ENCODE measurements around the gene DNAJA1. TPM values are rescaled to one million over a fixed set of nuclear protein-coding genes. Genes with fewer than 3 reads are reported as not detected.

Gene DNAJA1
- total RNA-seq, 2 donors from 2014 or later = 139 to 172 TPM

DNA sequence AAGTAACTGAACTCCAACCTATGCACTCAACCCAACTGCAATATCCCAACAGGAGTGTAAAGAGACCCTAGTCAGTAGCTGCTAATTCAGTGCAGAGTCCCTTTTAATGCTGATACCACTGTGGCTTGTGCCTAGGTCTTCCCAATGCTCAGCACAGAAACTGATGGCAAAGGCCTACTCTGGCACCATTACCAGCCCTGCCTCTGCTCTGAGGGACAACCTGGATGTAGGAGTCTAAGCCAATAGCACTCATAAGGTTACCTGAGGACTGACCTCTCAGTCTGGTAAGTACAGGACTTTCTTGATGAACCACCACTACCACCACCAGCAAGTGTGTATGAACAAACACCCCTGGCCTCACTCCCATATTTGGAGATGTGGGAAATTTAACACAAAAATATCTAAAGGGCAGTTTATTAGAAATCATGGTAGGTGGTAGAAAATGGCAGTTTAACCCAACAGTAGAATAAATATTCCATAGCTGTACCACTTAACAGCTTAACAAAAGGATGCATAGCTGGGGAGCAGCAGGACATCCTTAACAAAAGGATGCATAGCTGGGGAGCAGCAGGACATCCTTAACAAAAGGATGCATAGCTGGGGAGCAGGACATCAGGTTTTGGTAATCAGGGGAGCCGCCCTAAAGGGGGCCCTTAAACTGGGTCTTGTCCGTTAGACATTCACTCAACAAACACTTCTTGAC, 11.0 kb upstream of the DNAJA1 start:
- Histone ChIP-seq H3K9ac (ENCODE audit: extremely low read depth, low read length, poor library complexity, severe bottlenecking) (no peak overlapping the region), H3K4me3 (ENCODE audit: low read length) (no peak overlapping the region), H3K27me3 (ENCODE audit: control insufficient read depth, insufficient read depth, low read length, poor library complexity, severe bottlenecking) (peaks cover 6% of the 10 kb centered on the region), H3K9me3 (ENCODE audit: control insufficient read depth, low read length) (no peaks in the 10 kb centered on the region), H3K36me3 (ENCODE audit: control insufficient read depth, insufficient read depth, low read length) (no peaks in the 10 kb centered on the region), H3K27ac (ENCODE audit: low read depth, low read length) (no peak overlapping the region), H3K4me1 (ENCODE audit: control insufficient read depth, insufficient read depth, low read length) (no peaks in the 10 kb centered on the region)
- TF ChIP-seq, protein P1, sequence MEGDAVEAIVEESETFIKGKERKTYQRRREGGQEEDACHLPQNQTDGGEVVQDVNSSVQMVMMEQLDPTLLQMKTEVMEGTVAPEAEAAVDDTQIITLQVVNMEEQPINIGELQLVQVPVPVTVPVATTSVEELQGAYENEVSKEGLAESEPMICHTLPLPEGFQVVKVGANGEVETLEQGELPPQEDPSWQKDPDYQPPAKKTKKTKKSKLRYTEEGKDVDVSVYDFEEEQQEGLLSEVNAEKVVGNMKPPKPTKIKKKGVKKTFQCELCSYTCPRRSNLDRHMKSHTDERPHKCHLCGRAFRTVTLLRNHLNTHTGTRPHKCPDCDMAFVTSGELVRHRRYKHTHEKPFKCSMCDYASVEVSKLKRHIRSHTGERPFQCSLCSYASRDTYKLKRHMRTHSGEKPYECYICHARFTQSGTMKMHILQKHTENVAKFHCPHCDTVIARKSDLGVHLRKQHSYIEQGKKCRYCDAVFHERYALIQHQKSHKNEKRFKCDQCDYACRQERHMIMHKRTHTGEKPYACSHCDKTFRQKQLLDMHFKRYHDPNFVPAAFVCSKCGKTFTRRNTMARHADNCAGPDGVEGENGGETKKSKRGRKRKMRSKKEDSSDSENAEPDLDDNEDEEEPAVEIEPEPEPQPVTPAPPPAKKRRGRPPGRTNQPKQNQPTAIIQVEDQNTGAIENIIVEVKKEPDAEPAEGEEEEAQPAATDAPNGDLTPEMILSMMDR (conservative IDR thresholded peaks at IDR 0.05) = no peak
- no peak for DNase-seq
- Mint-ChIP-seq H3K4me3 (no peak overlapping the region), H3K9me3 (no peaks in the 10 kb centered on the region), H3K36me3 (ENCODE audit: low read depth) (peaks cover 16% of the 10 kb centered on the region), H3K27me3 (ENCODE audit: insufficient read depth) (peaks cover 3% of the 10 kb centered on the region), H3K27ac (no peak overlapping the region), H3K4me1 (no peaks in the 10 kb centered on the region)
- 84 to 92% methylated on average over 2 of the region's 2 CpGs for WGBS, 2 experiments (ENCODE audit: insufficient coverage in 1 of 2, insufficient read length in 1 of 2)

DNA sequence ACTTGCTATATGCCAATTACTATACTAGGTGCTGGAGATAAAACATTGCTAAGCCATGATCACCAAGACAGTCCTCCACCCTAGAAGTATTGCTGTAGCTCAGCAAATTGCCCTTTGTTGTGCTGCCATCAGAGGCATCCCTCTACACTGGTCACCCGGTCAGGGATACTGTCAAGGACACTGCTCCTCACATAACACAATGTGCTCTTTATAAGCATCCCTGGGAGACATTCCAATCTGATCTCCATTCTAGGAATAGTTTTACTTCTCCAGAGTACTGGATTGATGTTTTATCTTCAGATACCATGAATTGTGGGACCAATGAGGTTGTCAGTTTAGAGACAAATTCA, 10.4 kb upstream of the DNAJA1 start:
- Histone ChIP-seq H3K9me3 (ENCODE audit: control insufficient read depth, low read length) (no peaks in the 10 kb centered on the region), H3K9ac (ENCODE audit: extremely low read depth, low read length, poor library complexity, severe bottlenecking) (no peak overlapping the region), H3K4me3 (ENCODE audit: low read length) (no peak overlapping the region), H3K4me1 (ENCODE audit: control insufficient read depth, insufficient read depth, low read length) (no peaks in the 10 kb centered on the region), H3K27ac (ENCODE audit: low read depth, low read length) (no peak overlapping the region), H3K27me3 (ENCODE audit: control insufficient read depth, insufficient read depth, low read length, poor library complexity, severe bottlenecking) (peaks cover under 1% of the 10 kb centered on the region), H3K36me3 (ENCODE audit: control insufficient read depth, insufficient read depth, low read length) (peaks cover 3% of the 10 kb centered on the region)
- Mint-ChIP-seq H3K4me3 (no peak overlapping the region), H3K36me3 (ENCODE audit: low read depth) (peaks cover 18% of the 10 kb centered on the region), H3K27me3 (ENCODE audit: insufficient read depth) (peaks cover 3% of the 10 kb centered on the region), H3K27ac (no peak overlapping the region), H3K4me1 (no peaks in the 10 kb centered on the region), H3K9me3 (no peaks in the 10 kb centered on the region)
- TF ChIP-seq, protein P1 (conservative IDR thresholded peaks at IDR 0.05) = no peak
- 83 to 100% methylated on average over 1 of the region's 1 CpG for WGBS, 2 experiments (ENCODE audit: insufficient coverage in 1 of 2, insufficient read length in 1 of 2)
- no peak for DNase-seq

DNA sequence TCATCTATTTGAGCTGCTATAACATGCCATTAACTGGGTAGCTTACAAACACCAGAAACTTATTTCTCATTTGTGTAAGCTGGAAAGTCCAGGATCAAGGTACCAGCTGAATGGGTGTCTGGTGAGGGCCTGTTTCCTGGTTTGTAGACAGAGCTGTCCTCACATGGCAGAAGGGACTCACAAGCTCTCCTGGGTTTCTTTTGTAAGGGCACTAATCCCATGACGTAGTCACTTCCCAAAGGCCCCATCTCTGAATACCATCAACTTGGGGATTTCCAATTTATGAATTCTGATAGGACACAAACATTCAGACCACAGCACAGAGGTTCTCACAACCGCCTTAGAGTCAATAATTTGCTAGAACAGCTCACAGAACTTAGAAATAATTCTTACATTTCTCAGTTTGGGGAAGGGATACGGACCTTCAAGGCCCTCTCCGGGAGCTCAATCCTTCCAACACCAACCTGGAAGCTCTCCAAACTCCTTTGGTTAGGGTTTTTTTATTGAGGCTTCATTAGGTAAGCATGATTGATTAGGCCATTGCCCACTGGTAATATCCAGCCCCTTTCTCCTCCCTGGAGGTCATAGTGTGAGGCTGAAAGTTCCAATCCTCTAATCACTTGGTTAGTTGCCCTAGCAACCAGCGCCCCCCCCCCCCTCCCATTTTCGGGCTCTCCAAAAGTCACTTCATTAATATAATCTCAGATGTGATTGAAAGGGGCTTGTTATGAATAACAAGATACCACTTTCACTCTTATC, 7.6 kb upstream of the DNAJA1 start:
- TF ChIP-seq, protein P1 (conservative IDR thresholded peaks at IDR 0.05) = no peak
- Mint-ChIP-seq H3K36me3 (ENCODE audit: low read depth) (peaks cover 22% of the 10 kb centered on the region), H3K27me3 (ENCODE audit: insufficient read depth) (no peaks in the 10 kb centered on the region), H3K4me3 (no peak overlapping the region), H3K4me1 (peaks cover 5% of the 10 kb centered on the region), H3K9me3 (no peaks in the 10 kb centered on the region), H3K27ac (no peak overlapping the region)
- 94 to 100% methylated on average over 2 to 4 of the region's 6 CpGs for WGBS, 2 experiments (ENCODE audit: insufficient coverage in 1 of 2, insufficient read length in 1 of 2)
- Histone ChIP-seq H3K27me3 (ENCODE audit: control insufficient read depth, insufficient read depth, low read length, poor library complexity, severe bottlenecking) (no peaks in the 10 kb centered on the region), H3K36me3 (ENCODE audit: control insufficient read depth, insufficient read depth, low read length) (peaks cover 13% of the 10 kb centered on the region), H3K27ac (ENCODE audit: low read depth, low read length) (no peak overlapping the region), H3K9ac (ENCODE audit: extremely low read depth, low read length, poor library complexity, severe bottlenecking) (no peak overlapping the region), H3K4me1 (ENCODE audit: control insufficient read depth, insufficient read depth, low read length) (no peaks in the 10 kb centered on the region), H3K9me3 (ENCODE audit: control insufficient read depth, low read length) (no peaks in the 10 kb centered on the region), H3K4me3 (ENCODE audit: low read length) (no peak overlapping the region)
- DNase-seq = no peak

All from endodermal cell (in vitro differentiated cells).